LNCaP clone FGC (cell line): Measurements from ENCODE around the gene PLPP1.

ENCODE experiments used
- DNase-seq: peaks from one replicate; pipeline ENCODE4 v3.0.0-alpha.2; 2011; ENCODE audit warnings: low read depth
- H3K4me3 ChIP-seq: 2 replicates; pipeline ENCODE4 v1.5.1; 2011; ENCODE audit warnings: mild to moderate bottlenecking, low read depth, low read length, control low read depth
- TF ChIP-seq, protein P1 (sequence below): IDR thresholded peaks from 2 replicates; pipeline ENCODE4 v1.5.1; 2012; ENCODE audit warnings: mild to moderate bottlenecking; ENCODE audit not compliant: control insufficient read depth, insufficient read depth; ENCODE audit errors: extremely low read depth

Gene PLPP1

DNA sequence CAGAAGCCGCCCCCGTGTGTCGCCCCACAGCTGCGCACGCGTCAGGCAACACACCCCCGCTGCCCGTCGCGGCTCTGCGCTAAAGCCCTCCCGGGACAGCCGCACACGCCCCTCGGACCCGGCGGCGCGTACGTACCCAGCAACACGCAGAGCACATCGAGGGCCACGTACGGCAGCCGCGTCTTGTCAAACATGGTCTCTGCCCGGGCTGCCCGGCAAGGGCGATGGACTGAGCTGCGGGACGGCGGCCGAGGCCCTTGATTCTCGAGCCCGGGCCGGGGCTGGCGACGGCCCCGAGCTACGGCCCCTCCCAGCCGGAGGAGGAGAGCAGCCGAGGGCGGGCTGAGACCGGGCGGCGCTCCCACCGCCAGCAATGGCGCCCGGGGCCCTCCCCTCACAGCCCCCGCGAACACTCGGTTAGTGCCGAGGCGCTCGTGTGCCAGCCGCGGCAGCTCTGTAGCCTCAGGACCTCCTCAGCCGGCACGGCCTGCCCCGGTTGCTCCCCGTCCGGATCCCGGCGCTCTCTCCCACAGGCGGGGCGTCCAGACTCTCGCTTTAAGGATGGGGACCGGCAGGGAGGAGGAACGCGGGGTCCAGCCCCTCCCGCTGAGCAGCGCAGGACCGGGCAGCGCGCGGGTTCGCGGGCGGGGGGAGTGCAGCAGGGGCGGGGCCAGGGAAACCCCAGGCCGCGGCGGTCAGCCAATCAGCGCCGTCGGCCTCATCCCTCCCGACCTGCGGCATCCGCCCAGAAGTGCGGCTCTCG lies at the start of gene PLPP1:
Gene PLPP1 (minus strand): TSS at position 529 of the 763 bp plus-strand sequence. CDS start 335 bp downstream, at position 194.
- TF ChIP-seq, protein P1, sequence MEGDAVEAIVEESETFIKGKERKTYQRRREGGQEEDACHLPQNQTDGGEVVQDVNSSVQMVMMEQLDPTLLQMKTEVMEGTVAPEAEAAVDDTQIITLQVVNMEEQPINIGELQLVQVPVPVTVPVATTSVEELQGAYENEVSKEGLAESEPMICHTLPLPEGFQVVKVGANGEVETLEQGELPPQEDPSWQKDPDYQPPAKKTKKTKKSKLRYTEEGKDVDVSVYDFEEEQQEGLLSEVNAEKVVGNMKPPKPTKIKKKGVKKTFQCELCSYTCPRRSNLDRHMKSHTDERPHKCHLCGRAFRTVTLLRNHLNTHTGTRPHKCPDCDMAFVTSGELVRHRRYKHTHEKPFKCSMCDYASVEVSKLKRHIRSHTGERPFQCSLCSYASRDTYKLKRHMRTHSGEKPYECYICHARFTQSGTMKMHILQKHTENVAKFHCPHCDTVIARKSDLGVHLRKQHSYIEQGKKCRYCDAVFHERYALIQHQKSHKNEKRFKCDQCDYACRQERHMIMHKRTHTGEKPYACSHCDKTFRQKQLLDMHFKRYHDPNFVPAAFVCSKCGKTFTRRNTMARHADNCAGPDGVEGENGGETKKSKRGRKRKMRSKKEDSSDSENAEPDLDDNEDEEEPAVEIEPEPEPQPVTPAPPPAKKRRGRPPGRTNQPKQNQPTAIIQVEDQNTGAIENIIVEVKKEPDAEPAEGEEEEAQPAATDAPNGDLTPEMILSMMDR: no peak
- DNase-seq: peak; percentile 58
- H3K4me3 ChIP-seq: peak within 1 kb of the TSS; percentile 63

- DNase-seq: no peak
Observed at GRCh38 chr5:55583578-55583977, 48.8 kb upstream of the PLPP1 start.

GRCh38 chr5:55582256-55582655 lies 47.5 kb upstream of the PLPP1 start:
- TF ChIP-seq, protein P1: no peak
- DNase-seq: no peak
- H3K4me3 ChIP-seq: no peak overlapping the region

More at GRCh38 chr5:55583578-55583977, 48.8 kb upstream of the PLPP1 start:
- TF ChIP-seq, protein P1: no peak
- H3K4me3 ChIP-seq: no peak overlapping the region

DNA sequence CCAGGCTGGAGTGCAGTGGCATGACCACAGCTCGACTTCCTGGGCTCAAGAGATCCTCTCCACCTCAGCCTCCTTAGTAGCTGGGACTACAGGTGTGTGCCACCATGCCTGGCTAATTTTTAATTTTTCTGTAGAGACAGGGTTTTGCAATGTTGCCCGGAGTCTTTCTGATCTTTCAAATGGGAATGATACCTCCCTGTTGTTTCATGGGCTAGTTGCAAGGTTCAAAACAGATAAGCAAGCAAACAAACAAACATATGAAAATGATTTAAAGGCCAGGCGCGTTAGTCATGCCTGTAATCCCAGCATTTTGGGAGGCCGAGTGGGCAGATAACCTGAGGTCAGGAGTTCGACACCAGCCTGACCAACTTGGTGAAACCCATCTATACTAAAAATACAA lies 45.3 kb upstream of the PLPP1 start:
- TF ChIP-seq, protein P1: no peak
- no peak for DNase-seq
- no peak overlapping the region for H3K4me3 ChIP-seq

GRCh38 chr5:55578771-55579170 lies 44.0 kb upstream of the PLPP1 start:
- TF ChIP-seq, protein P1: no peak
- no peak overlapping the region for H3K4me3 ChIP-seq
- DNase-seq: no peak

- H3K4me3 ChIP-seq: no peak overlapping the region
- DNase-seq: no peak
- TF ChIP-seq, protein P1: no peak
Observed at GRCh38 chr5:55577353-55578060, 42.7 kb upstream of the PLPP1 start.
